CD4-positive, CD25-positive, alpha-beta regulatory T cell (primary cell): ENCODE data around the gene EHD1. TPM values are rescaled to one million over a fixed set of nuclear protein-coding genes. Genes with fewer than 3 reads are reported as not detected.
"Not testable (repeated sequence)": the region's sequence is repeated elsewhere in the genome, so short reads cannot be mapped to it uniquely, and the experiment has no call there.

ENCODE experiments used
- ATAC-seq, 2 donors: fragments of 150-1000 bp; cut with Tn5 transposase; one replicate each; pipeline ENCODE4 v1.10.0; 2021; ENCODE audit warnings: low read depth in 2 of 2, moderate number of reproducible peaks in 2 of 2, moderate library complexity in 1 of 2
- DNase-seq, 3 donors: peaks; one replicate each; pipeline versions ENCODE4 v3.0.0 to v3.0.0-alpha.2; 2012 to 2022; ENCODE audit warnings: mixed read lengths in 1 of 3
- H3K27ac ChIP-seq: one replicate; pipeline ENCODE4 v1.7.0; 2013; ENCODE audit warnings: mild to moderate bottlenecking, low read length; ENCODE audit not compliant: insufficient read depth, poor library complexity, severe bottlenecking
- H3K27me3 ChIP-seq: one replicate; pipeline ENCODE4 v1.7.0; 2013; ENCODE audit warnings: low read length; ENCODE audit not compliant: control insufficient read depth, insufficient read depth
- H3K36me3 ChIP-seq: one replicate; pipeline ENCODE4 v1.7.0; 2013; ENCODE audit warnings: mild to moderate bottlenecking, low read length, moderate library complexity; ENCODE audit not compliant: control insufficient read depth, insufficient read depth
- H3K4me1 ChIP-seq: 2 replicates; pipeline ENCODE4 v1.7.0; 2013; ENCODE audit warnings: mild to moderate bottlenecking, low read length; ENCODE audit not compliant: insufficient read depth, control insufficient read depth, poor library complexity, severe bottlenecking
- H3K4me3 ChIP-seq: one replicate; pipeline ENCODE4 v1.7.0; 2013; ENCODE audit warnings: low read depth, mild to moderate bottlenecking, low read length, moderate library complexity
- H3K9me3 ChIP-seq, 2 experiments: 1 replicate in 1 of 2; 2 replicates in 1 of 2; pipeline ENCODE4 v1.7.0; 2013; ENCODE audit warnings: low read length in 2 of 2, mild to moderate bottlenecking in 1 of 2, moderate library complexity in 1 of 2; ENCODE audit not compliant: control insufficient read depth in 2 of 2
- H3K27ac Mint-ChIP-seq, 3 donors: one replicate each; pipeline ENCODE4 v1.8.0; 2020 to 2022; ENCODE audit warnings: mild to moderate bottlenecking in 3 of 3, mixed read lengths in 3 of 3, moderate library complexity in 2 of 3
- H3K27me3 Mint-ChIP-seq: one replicate; pipeline ENCODE4 v1.8.0; 2022; ENCODE audit warnings: mild to moderate bottlenecking, mixed read lengths
- H3K36me3 Mint-ChIP-seq: one replicate; pipeline ENCODE4 v1.8.0; 2020; ENCODE audit warnings: mixed read lengths
- H3K4me1 Mint-ChIP-seq, 4 donors: one replicate each; pipeline ENCODE4 v1.8.0; 2020 to 2022; ENCODE audit warnings: mixed read lengths in 4 of 4, mild to moderate bottlenecking in 1 of 4
- H3K4me3 Mint-ChIP-seq, 4 donors: one replicate each; pipeline ENCODE4 v1.8.0; 2020 to 2022; ENCODE audit warnings: mild to moderate bottlenecking in 4 of 4, mixed read lengths in 4 of 4, moderate library complexity in 3 of 4
- H3K9me3 Mint-ChIP-seq, 7 donors: one replicate each; pipeline ENCODE4 v1.8.0; 2020 to 2022; ENCODE audit warnings: mixed read lengths in 7 of 7, mild to moderate bottlenecking in 3 of 7, moderate library complexity in 2 of 7
- polyA plus RNA-seq, 4 donors: library from polyadenylated mRNA; unstranded; fragments of 300-500 nt; fragmentation: Illumina TruSeq; gene quantifications; one replicate each; pipeline ENCODE4 v1.2.3, GENCODE V29; 2021
- total RNA-seq: library from RNA; stranded (reverse); gene quantifications from one replicate; pipeline ENCODE4 v1.2.3, GENCODE V29; 2022

Gene EHD1
- total and polyA plus RNA-seq, 5 donors from 2014 or later: 180 to 223 (median 184) TPM

GRCh38 chr11:64829536-64830251, 48.7 kb downstream of the EHD1 start:
- H3K27ac ChIP-seq: no peak overlapping the region
- no peak overlapping the region for H3K4me3 ChIP-seq
- H3K36me3 ChIP-seq: no peaks in the 10 kb centered on the region
- Mint-ChIP-seq H3K36me3 (peaks cover 12% of the 10 kb centered on the region), H3K27me3 (no peaks in the 10 kb centered on the region), H3K4me3 (no peak overlapping the region), H3K27ac (no peak overlapping the region), H3K4me1 (no peaks in the 10 kb centered on the region), H3K9me3 (no peaks in the 10 kb centered on the region)
- no peak for DNase-seq
- no peaks in the 10 kb centered on the region for H3K27me3 ChIP-seq
- no peak for ATAC-seq
- H3K4me1 ChIP-seq: no peaks in the 10 kb centered on the region
- no peaks in the 10 kb centered on the region for H3K9me3 ChIP-seq

- no peaks in the 10 kb centered on the region for H3K27me3 Mint-ChIP-seq
- Histone ChIP-seq H3K27me3 (no peaks in the 10 kb centered on the region), H3K4me1 (no peaks in the 10 kb centered on the region), H3K9me3 (no peaks in the 10 kb centered on the region), H3K27ac (no peak overlapping the region), H3K36me3 (no peaks in the 10 kb centered on the region), H3K4me3 (no peak overlapping the region)
- peaks cover 12% of the 10 kb centered on the region for H3K36me3 Mint-ChIP-seq
- no peaks in the 10 kb centered on the region for H3K4me1 Mint-ChIP-seq
- H3K27ac Mint-ChIP-seq: no peak overlapping the region
- H3K4me3 Mint-ChIP-seq: no peak overlapping the region
- no peak for ATAC-seq
- DNase-seq: no peak
- H3K9me3 Mint-ChIP-seq: no peaks in the 10 kb centered on the region
Measured at GRCh38 chr11:64827451-64827839, 51.0 kb downstream of the EHD1 start.

GRCh38 chr11:64826578-64827450, 51.6 kb downstream of the EHD1 start:
- Mint-ChIP-seq H3K36me3 (peaks cover 12% of the 10 kb centered on the region), H3K27ac (no peak overlapping the region), H3K4me3 (no peak overlapping the region), H3K9me3 (no peaks in the 10 kb centered on the region), H3K4me1 (no peaks in the 10 kb centered on the region), H3K27me3 (no peaks in the 10 kb centered on the region)
- H3K27ac ChIP-seq: no peak overlapping the region
- ATAC-seq (no peak), DNase-seq (no peak)
- H3K4me3 ChIP-seq: no peak overlapping the region
- H3K4me1 ChIP-seq: no peaks in the 10 kb centered on the region
- no peaks in the 10 kb centered on the region for H3K27me3 ChIP-seq
- H3K9me3 ChIP-seq: no peaks in the 10 kb centered on the region
- no peaks in the 10 kb centered on the region for H3K36me3 ChIP-seq

- H3K4me3 ChIP-seq: no peak overlapping the region
- no peak overlapping the region for H3K27ac ChIP-seq
- no peaks in the 10 kb centered on the region for H3K9me3 Mint-ChIP-seq
- H3K9me3 ChIP-seq: no peaks in the 10 kb centered on the region
- no peak overlapping the region for H3K4me3 Mint-ChIP-seq
- no peaks in the 10 kb centered on the region for H3K27me3 ChIP-seq
- DNase-seq: no peak
- no peak for ATAC-seq
- H3K36me3 Mint-ChIP-seq: peaks cover 12% of the 10 kb centered on the region
- no peaks in the 10 kb centered on the region for H3K4me1 Mint-ChIP-seq
- no peaks in the 10 kb centered on the region for H3K4me1 ChIP-seq
- no peaks in the 10 kb centered on the region for H3K27me3 Mint-ChIP-seq
- H3K36me3 ChIP-seq: no peaks in the 10 kb centered on the region
- no peak overlapping the region for H3K27ac Mint-ChIP-seq
Measured at GRCh38 chr11:64826062-64826461, 52.4 kb downstream of the EHD1 start.

DNA sequence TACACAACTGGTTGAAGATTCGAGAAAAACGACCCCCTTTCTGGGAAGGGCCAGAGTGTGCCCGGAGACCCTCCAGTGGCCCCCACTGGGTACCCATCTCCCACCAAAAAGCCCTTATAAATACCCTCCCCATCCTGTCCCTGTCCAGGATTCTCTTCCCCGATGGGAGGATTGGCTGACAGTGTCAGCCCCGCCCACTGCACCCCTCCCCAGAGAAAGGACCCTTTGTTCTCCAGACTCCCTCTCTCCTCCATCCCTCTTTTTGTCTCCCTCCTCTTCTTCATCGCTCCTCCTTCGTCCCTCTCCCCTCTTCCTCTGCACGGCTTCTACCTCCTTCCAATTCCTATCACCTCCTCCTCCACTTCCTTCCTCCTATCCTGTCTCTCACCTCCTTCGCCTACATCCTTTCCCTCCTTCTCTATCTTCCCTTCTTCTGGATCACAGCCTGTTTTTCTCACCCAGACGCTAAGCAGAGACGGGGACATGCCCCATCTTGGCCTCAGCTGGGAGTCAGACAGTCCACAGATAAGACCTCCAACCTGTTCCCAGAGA, 54.8 kb downstream of the EHD1 start:
- no peaks in the 10 kb centered on the region for H3K9me3 Mint-ChIP-seq
- H3K4me3 Mint-ChIP-seq: no peak overlapping the region
- no peak overlapping the region for H3K27ac Mint-ChIP-seq
- DNase-seq (no peak), ATAC-seq (no peak)
- H3K4me1 ChIP-seq: no peaks in the 10 kb centered on the region
- H3K9me3 ChIP-seq: no peaks in the 10 kb centered on the region
- H3K27me3 Mint-ChIP-seq: no peaks in the 10 kb centered on the region
- H3K36me3 Mint-ChIP-seq: peaks cover 12% of the 10 kb centered on the region
- no peaks in the 10 kb centered on the region for H3K4me1 Mint-ChIP-seq
- H3K36me3 ChIP-seq: no peaks in the 10 kb centered on the region
- no peaks in the 10 kb centered on the region for H3K27me3 ChIP-seq
- no peak overlapping the region for H3K4me3 ChIP-seq
- no peak overlapping the region for H3K27ac ChIP-seq

- no peaks in the 10 kb centered on the region for H3K36me3 ChIP-seq
- H3K4me3 ChIP-seq: no peak overlapping the region
- DNase-seq (no peak), ATAC-seq (no peak)
- Mint-ChIP-seq H3K4me3 (no peak overlapping the region), H3K9me3 (peaks cover 0 to 1% (median 0%) of the 10 kb centered on the region in 7 donors), H3K27ac (peak overlapping the region in 1 of 3 donors; percentile 70), H3K36me3 (no peaks in the 10 kb centered on the region), H3K4me1 (no peaks in the 10 kb centered on the region), H3K27me3 (peaks cover 12% of the 10 kb centered on the region)
- H3K9me3 ChIP-seq: no peaks in the 10 kb centered on the region
- no peaks in the 10 kb centered on the region for H3K4me1 ChIP-seq
- H3K27me3 ChIP-seq: no peaks in the 10 kb centered on the region
- no peak overlapping the region for H3K27ac ChIP-seq
Measured at GRCh38 chr11:64817476-64817875, 60.9 kb downstream of the EHD1 start.

DNA sequence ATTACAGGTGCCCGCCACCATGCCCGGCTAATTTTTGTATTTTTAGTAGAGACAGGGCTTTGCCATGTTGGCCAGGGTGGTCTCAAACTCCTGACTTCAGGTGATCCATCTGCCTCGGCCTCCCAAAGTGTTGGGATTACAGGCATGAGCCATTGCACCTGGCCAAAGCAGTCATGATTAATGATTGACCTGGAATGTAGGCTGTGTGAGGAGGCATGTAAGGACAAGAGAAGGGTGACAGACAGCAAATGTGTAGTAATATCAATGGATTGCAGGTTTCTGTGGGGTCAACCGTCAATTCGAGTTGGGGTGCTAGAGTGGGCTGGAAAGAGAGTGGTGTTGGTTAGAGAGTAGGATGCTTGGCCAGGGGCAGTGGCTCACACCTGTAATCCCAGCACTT, 63.0 kb downstream of the EHD1 start:
- H3K4me1 Mint-ChIP-seq, ATAC-seq, DNase-seq, H3K9me3 ChIP-seq, H3K9me3 Mint-ChIP-seq, H3K4me3 ChIP-seq, H3K36me3 ChIP-seq, H3K27me3 ChIP-seq, H3K27ac ChIP-seq, H3K4me1 ChIP-seq, H3K36me3 Mint-ChIP-seq: not testable (repeated sequence)
- H3K4me3 Mint-ChIP-seq: peak overlapping the region in 1 of 4 donors; percentile 84
- peak overlapping the region in 1 of 3 donors; percentile 49 for H3K27ac Mint-ChIP-seq
- H3K27me3 Mint-ChIP-seq: peaks cover 12% of the 10 kb centered on the region
